H54 (cell line): Measurements from ENCODE around the gene GALNT18.

ENCODE experiments used
- DNase-seq: peaks from one replicate; pipeline ENCODE4 v3.0.0; 2011; ENCODE audit warnings: low spot score, mixed read lengths; ENCODE audit not compliant: insufficient read length
- FAIRE-seq: peaks from 3 replicates; lab custom pipeline; 2011; peaks lifted over from hg19 to GRCh38; lab: Jason Lieb, UNC
- POLR2A ChIP-seq: IDR thresholded peaks from 2 replicates; pipeline ENCODE4 v1.6.1; 2011; ENCODE audit warnings: low read depth, mild to moderate bottlenecking, low read length

GALNT18 gene

DNA sequence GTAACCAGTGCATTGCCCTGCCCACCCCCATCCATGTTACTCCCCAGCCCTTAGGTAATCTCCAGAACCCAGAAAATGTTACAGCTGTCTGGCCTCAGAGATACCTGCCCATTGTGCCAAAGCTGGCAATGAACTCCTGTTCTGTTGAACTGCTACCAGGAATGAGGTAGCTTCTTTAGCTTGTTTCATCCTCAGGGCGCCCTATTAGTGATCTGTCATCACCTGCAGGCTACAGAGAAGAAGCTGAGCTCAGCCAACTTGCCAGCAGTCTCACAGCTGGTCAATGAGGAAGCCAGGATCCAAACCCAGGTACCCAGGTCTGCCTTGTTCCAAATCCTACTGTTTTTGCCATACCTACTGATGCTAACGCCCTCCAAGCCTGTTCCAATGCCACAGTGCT lies 88.7 kb downstream of the GALNT18 start:
- DNase-seq, result no peak

DNA sequence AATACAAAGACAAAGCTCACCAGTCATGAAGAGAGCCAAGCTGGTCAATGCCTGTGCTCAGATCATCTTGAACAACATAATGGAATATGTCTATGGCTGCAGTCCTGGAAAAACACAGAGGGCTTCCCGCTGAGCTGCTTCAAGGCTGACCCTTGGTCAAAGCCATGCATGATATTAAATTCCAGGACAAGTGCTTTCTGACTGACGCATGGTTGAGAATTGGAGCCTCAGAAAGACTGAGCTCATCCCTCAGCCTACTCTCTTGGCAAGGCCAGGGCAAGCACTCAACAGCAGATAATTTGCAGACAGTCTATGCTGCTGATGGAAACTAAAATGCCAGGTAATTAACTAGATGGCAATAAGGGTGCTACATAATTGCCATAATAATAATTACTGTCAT lies 89.2 kb downstream of the GALNT18 start:
- DNase-seq (no peak), FAIRE-seq (no peak)
- TF ChIP-seq POLR2A, result no peak

More for the DNA sequence above, 88.7 kb downstream of the GALNT18 start:
- TF ChIP-seq POLR2A, result no peak
- no peak for FAIRE-seq

DNA sequence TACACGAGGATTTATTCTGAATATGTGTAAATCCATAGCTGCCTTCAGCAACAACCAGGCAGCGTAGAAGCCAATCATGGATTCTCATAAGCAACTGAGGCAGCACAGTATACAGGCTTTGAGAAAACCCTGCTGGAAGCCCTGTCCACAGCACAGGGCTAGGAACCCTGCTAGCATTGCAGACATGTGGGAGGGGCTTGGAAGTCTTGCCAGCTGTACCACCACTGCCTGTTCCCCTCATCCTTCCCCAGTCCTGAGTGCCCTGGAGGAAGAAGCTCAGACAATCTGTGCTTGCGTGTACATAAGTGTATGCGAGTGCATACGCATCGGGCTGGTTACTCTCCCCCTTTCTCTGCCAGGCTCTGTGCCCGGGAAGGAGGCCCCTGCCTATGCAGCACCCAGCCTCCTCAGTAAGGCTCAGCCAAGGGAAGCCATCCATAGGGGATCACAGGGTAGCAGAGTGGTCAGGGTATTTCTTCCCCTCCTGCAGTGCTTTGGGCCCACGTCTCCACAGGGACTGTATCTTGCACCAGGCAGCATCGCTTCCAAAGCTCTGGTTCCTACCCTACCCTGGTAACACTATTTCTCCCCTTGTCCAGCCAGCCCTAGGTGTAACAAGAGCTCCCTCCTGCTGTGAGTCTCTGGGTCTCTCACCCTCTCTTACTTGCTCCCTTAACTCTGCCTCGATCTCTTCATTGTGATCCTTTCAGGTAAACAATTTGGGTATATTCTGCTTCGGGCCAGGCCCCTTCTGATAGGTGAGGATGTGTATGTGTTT lies 90.5 kb downstream of the GALNT18 start:
- FAIRE-seq, result no peak
- TF ChIP-seq POLR2A, result no peak
- no peak for DNase-seq

DNA sequence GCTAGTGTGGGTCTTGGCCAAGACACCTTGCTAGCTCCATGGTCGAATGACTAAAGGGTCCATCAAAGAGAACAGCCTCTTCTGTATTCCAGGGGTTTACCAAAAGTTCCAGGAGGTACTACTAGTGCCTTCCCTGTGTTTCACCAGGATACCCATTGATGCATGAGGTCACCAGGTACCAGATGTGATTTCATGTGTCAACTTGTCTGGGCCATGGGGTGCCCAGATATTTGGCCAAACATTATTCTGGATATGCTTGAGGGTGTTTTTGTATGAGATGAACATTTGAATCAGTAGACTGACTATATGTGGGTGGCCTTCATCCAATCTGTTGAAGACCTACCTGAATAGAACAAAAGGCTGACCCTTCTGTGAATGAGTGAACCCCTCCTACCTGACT lies 92.8 kb downstream of the GALNT18 start:
- no peak for FAIRE-seq
- no peak for TF ChIP-seq POLR2A

DNA sequence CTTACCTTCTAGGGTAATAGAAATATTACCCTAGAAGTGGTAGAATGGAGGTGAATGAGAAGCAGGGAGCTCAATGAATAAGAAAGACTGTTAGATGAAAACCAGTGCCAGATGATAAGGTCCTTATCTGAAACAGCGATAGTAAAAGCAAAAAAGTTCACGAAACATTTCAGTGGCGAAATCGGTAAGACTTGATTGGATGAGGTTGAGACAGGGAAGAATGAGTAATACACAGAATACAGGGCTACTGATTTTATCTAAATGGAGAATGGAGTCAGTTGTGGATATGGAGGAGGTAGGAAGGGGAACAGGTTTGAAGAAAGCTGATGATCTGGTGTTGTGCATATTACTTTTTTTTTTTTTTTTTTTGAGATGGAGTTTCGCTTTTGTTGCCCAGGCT lies 96.5 kb downstream of the GALNT18 start:
- FAIRE-seq (no peak), DNase-seq (no peak)
- no peak for TF ChIP-seq POLR2A

More for the DNA sequence above, 92.8 kb downstream of the GALNT18 start:
- DNase-seq, result no peak

GRCh38 chr11:11524436-11525061 lies 97.3 kb downstream of the GALNT18 start:
- FAIRE-seq (no peak), DNase-seq (no peak)
- no peak for TF ChIP-seq POLR2A

- FAIRE-seq, result no peak
- DNase-seq, result no peak
- TF ChIP-seq POLR2A, result no peak
These were observed 99.2 kb downstream of the GALNT18 start for GRCh38 chr11:11522591-11522990.

- DNase-seq (no peak), FAIRE-seq (no peak)
- no peak for TF ChIP-seq POLR2A
These were observed 100.4 kb downstream of the GALNT18 start for GRCh38 chr11:11521306-11522002.

DNA sequence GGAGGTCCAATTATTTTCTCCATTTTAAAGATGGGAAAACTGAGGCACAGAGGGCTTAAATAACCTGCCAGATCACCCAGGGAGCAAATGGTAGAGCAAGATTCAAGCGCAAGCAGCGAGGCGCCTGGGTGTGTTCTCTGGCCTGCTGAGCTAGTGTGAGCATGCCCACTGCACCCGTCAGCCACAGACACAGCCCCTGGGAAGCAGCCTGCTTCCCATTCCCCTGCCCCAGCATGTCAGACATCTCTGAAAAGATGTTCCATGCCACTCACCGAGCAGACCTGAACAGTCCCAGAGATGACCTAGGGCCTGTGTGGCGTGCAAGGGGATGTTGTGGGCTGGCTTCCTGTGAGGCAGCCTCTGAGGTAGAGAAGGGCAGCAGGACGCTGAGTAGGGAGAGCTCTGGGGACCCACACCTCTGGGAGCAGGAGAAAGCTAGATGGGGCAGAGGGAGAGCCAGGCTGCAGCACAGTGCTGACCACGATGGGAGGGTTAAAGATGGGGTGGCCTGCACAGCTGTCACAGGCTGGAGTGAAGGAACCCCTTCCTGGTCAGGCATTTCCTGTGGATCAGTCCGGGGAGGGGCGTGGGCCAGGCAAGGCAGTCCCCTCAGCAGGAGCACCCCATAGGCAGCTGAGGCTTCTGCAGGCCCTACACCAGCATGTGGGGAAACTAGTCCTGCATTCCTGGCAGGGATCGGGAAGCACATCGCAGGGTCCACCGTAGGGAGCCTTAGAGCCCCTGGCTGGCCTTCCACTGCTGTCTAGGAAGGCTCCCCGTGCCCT lies 101.4 kb downstream of the GALNT18 start:
- no peak for DNase-seq
- no peak for TF ChIP-seq POLR2A
- no peak for FAIRE-seq

DNA sequence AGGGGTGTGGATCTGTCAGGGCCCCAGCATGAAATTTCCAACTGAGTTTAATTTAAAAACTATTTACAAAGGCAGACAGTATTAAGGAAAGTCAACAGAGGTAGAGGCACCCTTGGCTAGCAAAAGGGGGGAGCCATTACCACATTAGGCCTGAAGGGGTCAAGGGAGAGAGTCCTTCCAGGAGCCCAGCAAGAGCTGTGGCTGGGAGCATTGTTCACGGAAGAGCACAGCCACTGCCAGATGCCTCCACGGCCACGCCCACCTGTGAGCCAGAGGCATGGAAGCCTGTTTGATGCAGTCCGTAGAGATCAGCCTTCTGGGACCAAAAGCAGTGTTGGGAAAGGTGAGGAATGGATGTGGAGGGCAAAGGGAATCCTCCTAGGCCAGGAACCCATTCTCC lies 102.6 kb downstream of the GALNT18 start:
- FAIRE-seq (no peak), DNase-seq (no peak)
- TF ChIP-seq POLR2A, result no peak

DNA sequence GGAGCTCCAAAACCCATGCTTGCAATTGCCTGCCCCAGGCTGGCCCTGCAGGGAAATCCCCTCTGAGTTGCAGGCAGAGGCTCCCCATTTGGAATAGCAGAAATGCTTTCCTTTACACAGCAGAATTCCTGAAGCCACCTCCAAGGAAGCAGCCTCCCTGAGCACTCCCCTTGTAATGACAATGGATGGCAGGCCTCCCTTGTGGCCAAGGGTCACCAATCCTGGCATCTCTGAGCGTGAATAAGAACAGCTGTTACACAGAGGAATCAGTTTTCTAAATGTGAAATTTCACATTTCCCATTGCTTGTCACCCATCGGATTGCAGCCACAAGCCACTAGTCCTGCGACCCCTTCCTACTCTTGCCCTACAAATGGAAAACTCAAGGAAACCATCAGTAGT lies 107.6 kb downstream of the GALNT18 start:
- FAIRE-seq (no peak), DNase-seq (no peak)
- TF ChIP-seq POLR2A, result no peak

DNA sequence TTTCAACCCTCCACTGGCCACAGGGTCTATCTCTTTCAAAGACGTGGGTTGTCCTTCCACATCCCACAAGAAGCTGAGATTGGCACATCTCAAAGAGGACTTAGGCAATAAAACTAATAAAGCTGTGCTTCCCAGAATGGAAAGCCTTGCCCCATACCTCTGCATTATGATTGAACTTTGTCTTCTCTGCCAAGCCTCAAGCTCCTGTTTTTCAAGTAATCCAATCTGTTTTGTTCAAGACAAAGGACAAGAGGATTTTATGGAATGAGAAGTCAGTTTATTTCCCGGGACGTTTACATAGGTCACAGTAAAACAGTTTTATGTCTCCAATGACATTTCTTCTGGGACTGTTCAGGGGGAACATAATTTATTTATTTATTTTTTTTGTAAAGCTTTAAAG lies 108.4 kb downstream of the GALNT18 start:
- no peak for TF ChIP-seq POLR2A
- FAIRE-seq (no peak), DNase-seq (no peak)

DNA sequence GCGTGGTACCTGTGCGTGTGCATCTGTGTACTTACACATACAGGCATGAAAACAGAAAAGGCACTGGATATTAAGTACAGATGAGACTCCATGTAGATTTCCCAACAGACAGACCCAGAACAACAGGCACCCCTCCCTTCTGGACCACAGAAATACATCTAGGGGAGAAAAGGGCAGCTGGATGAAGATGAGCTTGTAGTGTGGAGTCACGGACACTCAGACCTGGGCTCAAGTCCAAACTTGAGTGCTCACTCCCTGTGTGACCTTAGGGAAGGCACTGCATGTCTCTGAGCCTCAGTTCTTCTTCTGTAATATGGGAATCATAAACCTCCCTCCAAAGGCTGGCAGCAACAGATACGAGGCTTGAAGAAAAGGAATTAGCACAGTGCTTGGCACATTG lies 108.9 kb downstream of the GALNT18 start:
- DNase-seq (no peak), FAIRE-seq (no peak)
- TF ChIP-seq POLR2A, result no peak

DNA sequence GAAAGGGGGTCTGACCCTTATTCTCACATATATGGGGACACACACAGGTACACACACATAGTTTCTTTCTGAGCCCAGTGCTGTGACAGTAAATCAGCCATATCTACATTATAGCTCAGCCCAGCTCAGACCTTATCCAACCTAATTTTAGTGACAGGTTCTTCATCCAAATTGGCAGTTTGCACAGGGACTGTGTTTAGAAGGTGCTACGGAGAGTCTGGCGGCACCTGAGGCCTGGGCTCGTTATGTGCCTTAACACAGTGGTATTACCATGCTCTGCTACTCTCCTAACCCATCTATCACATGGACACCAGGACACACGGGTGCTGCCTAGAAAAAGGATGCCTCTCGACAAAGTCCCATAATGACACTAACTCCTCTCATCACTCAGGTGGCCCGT lies 109.3 kb downstream of the GALNT18 start:
- no peak for TF ChIP-seq POLR2A
- DNase-seq (no peak), FAIRE-seq (no peak)
